Measurements from ENCODE around the gene MVB12B.

GRCh38 chr9:126495411-126496180, 169.0 kb downstream of the MVB12B start:
- TF ChIP-seq POLR2AphosphoS5 (IDR thresholded peaks at IDR 0.05; ENCODE audit: borderline replicate concordance, low read depth, low read length) (no peak), FOXP2 (optimal IDR thresholded peaks at IDR 0.05; ENCODE audit: control extremely low read depth, extremely low read length, insufficient read depth) (no peak)
